Natural killer cell (primary cell): Measurements from ENCODE around the gene CDK7. TPM values are rescaled to one million over a fixed set of nuclear protein-coding genes. Genes with fewer than 3 reads are reported as not detected.

Experiments used
- ATAC-seq, 3 donors: fragments of 150-1000 bp in 2 of 3; fragments of 200-7000 bp in 1 of 3; cut with Tn5 transposase; 1 replicate in 1 of 3; 2 replicates in 2 of 3; pipeline ENCODE4 v1.10.0; 2021; ENCODE audit warnings: mild to moderate bottlenecking in 2 of 3, moderate library complexity in 2 of 3
- DNase-seq, 2 donors: peaks; one replicate each; pipeline versions ENCODE4 v3.0.0 to v3.0.0-alpha.2; 2013 to 2021; ENCODE audit warnings: mixed read lengths in 1 of 2
- H3K27ac ChIP-seq: one replicate; pipeline ENCODE4 v1.5.1; 2013; ENCODE audit warnings: mild to moderate bottlenecking, low read length
- H3K27me3 ChIP-seq: one replicate; pipeline ENCODE4 v1.6.1; 2013; ENCODE audit warnings: low read length; ENCODE audit not compliant: control insufficient read depth, insufficient read depth
- H3K36me3 ChIP-seq: one replicate; pipeline ENCODE4 v1.6.1; 2013; ENCODE audit warnings: low read length; ENCODE audit not compliant: control insufficient read depth, insufficient read depth
- H3K4me1 ChIP-seq: one replicate; pipeline ENCODE4 v1.6.1; 2013; ENCODE audit warnings: low read length; ENCODE audit not compliant: control insufficient read depth, insufficient read depth
- H3K4me3 ChIP-seq: one replicate; pipeline ENCODE4 v1.5.1; 2013; ENCODE audit warnings: low read length
- H3K9me3 ChIP-seq: one replicate; pipeline ENCODE4 v1.6.1; 2013; ENCODE audit warnings: low read length; ENCODE audit not compliant: control insufficient read depth, insufficient read depth
- H3K27ac Mint-ChIP-seq, 2 donors: one replicate each; pipeline ENCODE4 v1.8.0; 2022; ENCODE audit warnings: mild to moderate bottlenecking in 2 of 2, mixed read lengths in 2 of 2, moderate library complexity in 1 of 2
- H3K27me3 Mint-ChIP-seq, 2 donors: one replicate each; pipeline ENCODE4 v1.8.0; 2022; ENCODE audit warnings: low read depth in 2 of 2, mixed read lengths in 2 of 2
- H3K36me3 Mint-ChIP-seq: one replicate; pipeline ENCODE4 v1.8.0; 2022; ENCODE audit warnings: mixed read lengths
- H3K4me1 Mint-ChIP-seq, 2 donors: one replicate each; pipeline ENCODE4 v1.8.0; 2022; ENCODE audit warnings: mixed read lengths in 2 of 2
- H3K4me3 Mint-ChIP-seq: one replicate; pipeline ENCODE4 v1.8.0; 2022; ENCODE audit warnings: mild to moderate bottlenecking, moderate library complexity, mixed read lengths
- H3K9me3 Mint-ChIP-seq, 2 donors: one replicate each; pipeline ENCODE4 v1.8.0; 2022; ENCODE audit warnings: mixed read lengths in 2 of 2
- CTCF ChIP-seq: fragments of 200-600 bp; IDR thresholded peaks from one replicate; pipeline ENCODE4 v1.8.0; 2022; ENCODE audit warnings: antibody characterized with exemption
- WGBS: methylation state at CpG from one replicate; pipeline ENCODE4 v1.1.7; 2013; ENCODE audit warnings: missing lambda C conversion rate; ENCODE audit not compliant: insufficient coverage; 5-methylcytosine and 5-hydroxymethylcytosine counted together
- intact Hi-C: fragments of 100-400 bp; cut with micrococcal nuclease; formaldehyde crosslinking; loops from one replicate; pipeline ENCODE4 v1.14.2; 2022
- total RNA-seq, 4 donors: library from RNA; stranded (reverse); fragments of 120-200 nt in 1 of 4; gene quantifications; one replicate each; pipeline versions ENCODE4 v1.2.3 to v1.2.4, GENCODE V29; 2013 to 2022

CDK7 gene
- total RNA-seq, 3 donors from 2014 or later (not counting 1 experiment from before 2014, with no cell fraction given) = 30.6 to 39.5 (median 30.8) TPM

GRCh38 chr5:69224520-69224919, 10.2 kb upstream of the CDK7 start:
- ATAC-seq = no peak
- no peaks in the 10 kb centered on the region for H3K36me3 Mint-ChIP-seq
- no peak for TF ChIP-seq CTCF
- Histone ChIP-seq H3K36me3 (peaks cover 12% of the 10 kb centered on the region), H3K27ac (no peak overlapping the region), H3K4me3 (no peak overlapping the region), H3K9me3 (no peaks in the 10 kb centered on the region), H3K27me3 (no peaks in the 10 kb centered on the region), H3K4me1 (no peaks in the 10 kb centered on the region)
- H3K4me3 Mint-ChIP-seq = no peak overlapping the region
- 97% methylated on average over 8 of the region's 8 CpGs for WGBS
- intact Hi-C loops = no loop called here
- H3K4me1 Mint-ChIP-seq = no peaks in the 10 kb centered on the region
- DNase-seq = no peak
- H3K27ac Mint-ChIP-seq = no peak overlapping the region
- H3K9me3 Mint-ChIP-seq = no peaks in the 10 kb centered on the region
- H3K27me3 Mint-ChIP-seq = no peaks in the 10 kb centered on the region

GRCh38 chr5:69225860-69226259, 8.8 kb upstream of the CDK7 start:
- Histone ChIP-seq H3K36me3 (peaks cover 17% of the 10 kb centered on the region), H3K4me3 (no peak overlapping the region), H3K9me3 (no peaks in the 10 kb centered on the region), H3K27ac (no peak overlapping the region), H3K27me3 (no peaks in the 10 kb centered on the region), H3K4me1 (no peaks in the 10 kb centered on the region)
- Mint-ChIP-seq H3K27ac (no peak overlapping the region), H3K4me3 (no peak overlapping the region), H3K4me1 (no peaks in the 10 kb centered on the region), H3K9me3 (no peaks in the 10 kb centered on the region), H3K36me3 (no peaks in the 10 kb centered on the region), H3K27me3 (no peaks in the 10 kb centered on the region)
- intact Hi-C loops = no loop called here
- 100% methylated on average over 4 of the region's 4 CpGs for whole genome bisulfite sequencing
- DNase-seq (no peak), ATAC-seq (no peak)
- no peak for TF ChIP-seq CTCF

GRCh38 chr5:69230181-69230580, 4.5 kb upstream of the CDK7 start:
- peaks cover 17% of the 10 kb centered on the region for H3K36me3 ChIP-seq
- H3K27ac Mint-ChIP-seq = no peak overlapping the region
- H3K4me1 ChIP-seq = no peaks in the 10 kb centered on the region
- no peak for ATAC-seq
- H3K4me1 Mint-ChIP-seq = peaks cover 8 to 9% of the 10 kb centered on the region in 2 donors
- no peak overlapping the region for H3K4me3 Mint-ChIP-seq
- no peaks in the 10 kb centered on the region for H3K27me3 Mint-ChIP-seq
- intact Hi-C loops = no loop called here
- H3K4me3 ChIP-seq = no peak overlapping the region
- no peaks in the 10 kb centered on the region for H3K36me3 Mint-ChIP-seq
- no peak for TF ChIP-seq CTCF
- no peak overlapping the region for H3K27ac ChIP-seq
- no peaks in the 10 kb centered on the region for H3K27me3 ChIP-seq
- H3K9me3 Mint-ChIP-seq = no peaks in the 10 kb centered on the region
- no peak for DNase-seq
- WGBS = 95% methylated on average over 2 of the region's 2 CpGs
- H3K9me3 ChIP-seq = no peaks in the 10 kb centered on the region

- H3K4me1 ChIP-seq = peaks cover 6% of the 10 kb centered on the region
- no peak overlapping the region for H3K27ac ChIP-seq
- Mint-ChIP-seq H3K4me1 (peaks cover 10 to 18% of the 10 kb centered on the region in 2 donors), H3K27ac (no peak overlapping the region), H3K4me3 (no peak overlapping the region), H3K36me3 (no peaks in the 10 kb centered on the region), H3K9me3 (no peaks in the 10 kb centered on the region), H3K27me3 (no peaks in the 10 kb centered on the region)
- H3K9me3 ChIP-seq = no peaks in the 10 kb centered on the region
- no peaks in the 10 kb centered on the region for H3K27me3 ChIP-seq
- intact Hi-C loops = no loop called here
- H3K4me3 ChIP-seq = no peak overlapping the region
- H3K36me3 ChIP-seq = peaks cover 17% of the 10 kb centered on the region
- no peak for TF ChIP-seq CTCF
- 96% methylated on average over 6 of the region's 6 CpGs for WGBS
- ATAC-seq (no peak), DNase-seq (no peak)
These were observed 3.4 kb upstream of the CDK7 start for GRCh38 chr5:69231281-69231680.
